DOHH2 (cell line): Measurements from ENCODE around the gene HMX1.

ENCODE experiments used
- CTCF ChIP-seq: fragments of 200-600 bp; sonication (generic); IDR thresholded peaks from one replicate; pipeline ENCODE4 v1.5.1; 2014; ENCODE audit warnings: antibody characterized with exemption, mild to moderate bottlenecking, low read depth, low read length; ENCODE audit not compliant: poor library complexity, severe bottlenecking
- EZH2phosphoT487 ChIP-seq: fragments of 200-600 bp; sonication (generic); IDR thresholded peaks from 2 replicates; pipeline ENCODE4 v1.6.1; 2017; ENCODE audit warnings: borderline replicate concordance, mild to moderate bottlenecking, antibody characterized with exemption, low read length, moderate library complexity, mixed read lengths

GRCh38 chr4:8828869-8829268 lies 42.8 kb downstream of the HMX1 start:
- TF ChIP-seq CTCF (no peak), EZH2phosphoT487 (no peak)
